HG03354 (cell line): ENCODE data around the gene INPP5F.

Experiments
- ATAC-seq: cut with Tn5 transposase; IDR thresholded peaks from one replicate; pipeline ENCODE4 v1.9.1; 2021; ENCODE audit warnings: mild to moderate bottlenecking; ENCODE audit not compliant: unreplicated experiment, poor library complexity, severe bottlenecking

INPP5F gene

GRCh38 chr10:119805702-119806230, 79.9 kb downstream of the INPP5F start:
- no peak for ATAC-seq

DNA sequence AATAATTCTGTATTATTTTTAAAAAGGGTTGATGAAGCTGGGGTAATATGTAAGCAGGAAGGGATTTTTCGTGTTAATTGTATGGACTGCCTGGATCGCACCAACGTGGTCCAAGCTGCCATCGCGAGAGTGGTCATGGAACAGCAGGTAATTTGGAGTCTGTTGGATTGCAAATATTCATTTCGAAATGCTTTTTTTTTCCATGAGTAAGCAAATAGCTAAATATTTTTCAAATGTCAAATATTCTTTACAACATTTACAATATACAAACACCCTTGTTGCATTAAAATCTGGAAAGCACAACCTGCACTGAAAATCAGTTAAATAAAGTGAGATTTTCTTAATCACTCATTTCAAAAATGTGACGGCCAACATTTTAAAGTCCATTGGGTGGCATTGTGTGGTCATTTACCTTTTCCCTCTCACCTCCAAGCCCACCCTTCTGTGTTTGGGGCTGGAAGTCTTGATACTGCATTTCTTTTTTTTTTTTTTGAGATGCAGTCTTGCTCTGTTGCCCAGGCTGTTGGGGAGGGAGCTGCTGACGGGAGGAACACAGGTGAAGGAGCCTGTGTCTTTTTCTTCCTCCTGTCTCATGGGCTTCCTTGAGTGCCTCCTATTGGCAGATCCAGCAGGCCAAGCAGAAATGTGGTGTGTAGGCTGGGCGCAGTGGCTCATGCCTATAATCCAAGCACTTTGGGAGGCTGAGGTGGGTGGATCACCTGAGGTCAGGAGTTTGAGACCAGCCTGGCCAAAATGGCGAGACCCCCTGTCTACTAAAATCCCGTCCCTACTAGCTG, 80.7 kb downstream of the INPP5F start:
- no peak for ATAC-seq

DNA sequence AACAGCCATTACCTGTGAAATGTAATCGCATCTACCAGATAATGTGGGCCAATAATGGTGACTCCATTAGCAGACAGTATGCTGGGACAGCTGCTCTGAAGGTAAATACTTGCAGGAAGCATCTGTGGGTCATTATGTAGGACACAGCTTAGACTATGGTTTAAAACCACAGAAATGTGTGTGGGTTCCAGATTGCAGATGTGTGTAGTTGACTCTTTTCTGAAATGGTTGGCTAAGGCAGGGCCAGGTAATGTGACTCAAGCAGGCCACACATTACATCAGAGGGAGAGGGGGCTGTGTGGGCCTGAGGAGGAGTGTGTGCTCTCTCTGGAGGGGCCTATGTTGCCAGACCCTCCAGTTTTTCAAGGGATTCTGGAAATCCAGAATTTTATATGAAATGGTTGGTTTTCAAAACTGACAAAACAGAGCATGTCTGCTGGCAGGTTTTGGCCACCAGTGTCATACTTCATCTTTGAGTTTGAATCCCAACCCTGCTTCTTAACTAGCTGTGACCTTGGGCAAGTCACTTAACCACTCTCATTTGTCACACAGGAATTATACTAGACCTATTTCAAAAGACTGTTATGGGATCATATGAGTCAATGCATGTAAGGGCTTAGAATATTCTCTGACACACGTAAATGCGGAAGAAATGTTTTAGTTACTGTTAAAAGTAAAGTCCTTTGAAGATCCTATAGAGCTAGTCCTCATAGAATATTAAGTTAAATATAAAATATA, 82.3 kb downstream of the INPP5F start:
- ATAC-seq, result no peak

DNA sequence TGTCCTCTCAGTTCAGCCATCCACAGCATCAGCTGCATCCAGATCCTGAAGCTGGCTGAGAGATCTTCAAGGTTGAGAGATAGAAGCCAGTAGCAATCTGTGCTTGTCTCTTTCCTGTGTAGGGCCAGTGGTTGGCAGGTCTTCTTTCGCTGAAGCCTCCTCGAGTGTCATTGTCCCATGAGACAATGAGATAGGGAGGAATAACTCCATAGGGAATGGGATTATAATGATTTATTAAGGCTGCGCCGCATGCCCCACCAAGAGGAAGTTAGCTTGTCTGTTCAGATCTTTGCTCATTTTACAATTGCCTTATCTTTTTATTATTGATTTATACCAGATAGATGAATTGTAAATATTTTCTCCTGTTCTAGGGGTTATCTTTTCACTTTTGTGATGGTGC, 85.3 kb downstream of the INPP5F start:
- no peak for ATAC-seq

- ATAC-seq, result no peak
Measured at GRCh38 chr10:119812684-119813083, 86.8 kb downstream of the INPP5F start.

DNA sequence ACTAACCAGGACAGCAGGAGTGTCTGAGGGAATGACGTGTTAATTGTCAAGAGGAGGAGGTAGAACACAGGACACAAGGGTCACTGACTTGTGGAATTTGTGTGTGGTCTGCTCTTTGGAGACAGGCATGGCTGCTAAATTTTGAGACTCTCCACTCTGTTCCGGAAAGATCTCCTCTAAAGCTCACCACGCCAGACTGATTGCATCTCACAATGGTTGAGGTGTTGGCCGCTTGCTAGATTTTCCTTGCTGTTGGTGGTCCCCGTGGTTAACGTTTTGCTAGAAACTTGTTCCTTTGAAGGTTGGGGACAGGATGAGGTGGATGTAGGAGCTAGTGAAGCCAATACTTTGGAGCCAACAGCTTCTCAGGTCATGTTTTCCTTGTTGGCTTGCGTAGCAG, 89.8 kb downstream of the INPP5F start:
- ATAC-seq, result no peak

DNA sequence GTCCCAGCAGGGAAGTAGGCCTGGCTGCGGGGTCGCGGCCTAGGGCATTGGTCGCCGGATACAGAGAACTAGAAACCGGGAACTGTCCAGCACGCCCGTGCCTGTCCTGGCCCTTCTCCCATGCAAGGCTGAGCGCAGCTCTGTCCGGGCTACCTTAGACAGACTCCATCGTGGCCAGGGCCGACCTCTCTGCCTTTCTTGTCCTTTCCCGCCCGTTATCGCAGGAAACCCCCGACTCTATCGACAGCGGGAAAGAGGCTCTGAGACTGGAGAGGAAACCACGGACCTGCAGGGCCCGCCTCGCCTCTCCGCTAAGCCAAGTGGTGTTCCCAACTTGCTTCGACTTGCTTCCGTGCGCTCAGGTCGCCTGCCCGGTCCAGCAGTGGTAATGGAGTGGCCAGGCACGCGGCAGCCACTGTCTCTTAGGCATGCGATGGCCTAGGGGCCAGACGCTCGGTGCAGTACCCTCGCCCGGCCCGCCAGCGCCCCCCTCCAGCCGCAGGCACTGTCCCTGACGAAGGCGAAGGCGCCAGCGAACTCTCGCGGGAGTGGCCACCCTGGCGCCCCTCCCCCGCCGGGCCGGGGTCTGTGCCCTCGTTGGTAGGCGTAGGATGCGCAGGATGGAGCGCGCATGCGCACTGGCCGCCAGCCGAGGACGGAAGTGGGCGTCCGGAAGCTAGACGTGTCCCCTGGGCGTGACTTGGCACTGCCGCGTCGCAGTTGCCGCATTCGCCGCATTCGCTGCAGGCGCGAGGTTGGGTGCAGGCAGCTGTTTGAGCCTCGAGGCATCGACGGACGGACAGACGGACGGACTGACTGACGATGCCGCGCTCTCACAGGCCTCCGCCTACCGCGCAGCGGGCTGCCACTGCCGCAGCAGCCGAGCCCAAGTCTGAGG, 92.4 kb downstream of the INPP5F start:
- no peak for ATAC-seq

DNA sequence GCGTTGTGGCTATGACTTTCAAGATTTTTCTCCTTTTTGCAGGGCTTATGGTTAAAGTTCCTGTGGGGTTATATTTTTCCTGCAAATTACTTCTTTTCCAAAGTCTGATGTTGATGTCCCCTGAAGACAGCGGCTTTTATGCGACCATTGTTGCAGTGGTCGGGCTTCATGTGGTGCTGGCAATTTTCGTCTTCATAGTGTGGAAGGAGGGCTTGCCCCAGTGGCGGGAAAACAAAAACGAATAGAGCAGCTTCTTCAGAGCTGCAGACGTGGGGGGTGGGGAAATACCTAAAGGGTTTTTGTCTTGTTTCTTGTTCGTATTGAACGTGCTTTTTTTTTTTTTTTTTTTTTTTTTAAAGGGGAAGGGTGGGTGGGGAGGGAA, 93.0 kb downstream of the INPP5F start:
- ATAC-seq, result no peak

DNA sequence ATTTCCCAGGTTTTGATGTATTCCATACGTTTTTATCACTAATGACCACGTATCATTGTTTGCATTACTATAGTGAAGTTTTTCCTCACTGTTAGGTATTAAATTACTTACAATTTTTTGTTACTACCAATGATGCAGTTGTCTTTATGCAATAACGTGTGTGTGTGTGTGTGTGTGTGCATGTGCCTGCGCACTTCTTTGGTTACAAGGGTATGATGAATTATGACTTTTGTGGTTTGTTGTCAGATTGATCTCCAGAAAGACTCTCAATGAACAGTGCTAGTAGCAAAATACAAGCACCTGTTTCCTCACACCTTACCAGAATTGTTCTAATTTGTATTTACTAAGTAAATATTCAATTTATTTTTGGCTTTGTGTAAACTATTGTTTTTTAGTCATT, 95.3 kb downstream of the INPP5F start:
- ATAC-seq, result no peak

DNA sequence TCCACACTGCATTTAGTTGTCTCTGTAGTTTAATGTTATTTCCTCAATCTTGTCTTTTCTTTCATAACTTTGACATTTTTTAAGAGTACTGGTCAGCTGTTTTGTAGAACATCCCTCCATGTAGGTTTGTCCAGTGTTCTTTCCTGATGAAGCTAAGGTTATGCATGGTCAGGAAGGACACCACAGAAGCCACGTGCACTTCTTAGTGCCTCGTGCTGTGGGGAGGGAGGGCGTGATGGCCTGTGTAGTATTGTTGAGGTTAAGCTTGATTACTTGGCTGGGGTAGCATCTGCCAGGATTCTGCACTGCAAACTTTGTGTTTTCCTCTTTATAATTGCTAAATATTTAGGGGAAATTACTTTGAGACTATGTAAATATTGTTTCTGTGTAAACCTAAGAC, 98.4 kb downstream of the INPP5F start:
- no peak for ATAC-seq

- no peak for ATAC-seq
Measured at GRCh38 chr10:119826771-119827170, 100.9 kb downstream of the INPP5F start.

- ATAC-seq, result no peak
Measured at GRCh38 chr10:119827430-119827829, 101.6 kb downstream of the INPP5F start.

DNA sequence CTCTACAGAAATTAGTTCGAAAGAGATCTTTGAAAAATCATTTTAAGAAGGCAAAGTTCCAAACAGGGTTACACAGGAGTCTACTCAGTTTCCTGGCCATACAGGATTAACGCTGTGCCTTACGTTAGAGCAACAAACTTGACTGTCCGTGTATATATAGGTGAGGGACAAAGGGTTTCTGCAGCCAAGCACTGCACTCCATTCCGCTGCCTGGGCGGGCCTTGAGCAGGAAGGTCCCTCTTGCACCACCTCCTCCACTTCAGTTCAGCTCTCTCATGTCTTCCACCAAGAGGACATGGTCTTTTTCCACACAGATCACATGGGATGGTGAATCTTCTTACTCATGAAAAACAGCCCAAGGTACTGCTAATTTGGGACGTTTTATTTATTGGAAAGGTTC, 103.6 kb downstream of the INPP5F start:
- ATAC-seq, result no peak

DNA sequence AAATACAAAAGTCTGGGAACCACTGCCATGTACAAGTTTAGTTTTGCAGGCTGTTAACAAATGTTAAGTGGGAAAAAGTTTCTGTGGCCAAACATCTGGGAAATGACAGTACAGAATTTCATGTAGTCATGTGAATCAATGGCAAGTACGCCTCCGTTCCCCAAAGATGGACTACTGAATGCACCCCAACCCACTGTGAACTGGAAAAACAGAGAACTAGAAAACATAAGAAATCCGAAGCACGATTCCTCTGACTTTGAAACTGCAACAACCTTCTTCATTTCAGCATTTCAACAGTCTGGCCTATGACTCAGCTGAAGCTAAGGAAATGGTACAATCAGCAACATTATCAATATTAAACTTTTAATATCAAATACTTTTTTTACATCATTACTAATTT, 105.0 kb downstream of the INPP5F start:
- ATAC-seq, result no peak

GRCh38 chr10:119831656-119832055, 105.8 kb downstream of the INPP5F start:
- ATAC-seq, result no peak

- ATAC-seq, result no peak
Measured at GRCh38 chr10:119832951-119833350, 107.1 kb downstream of the INPP5F start.

DNA sequence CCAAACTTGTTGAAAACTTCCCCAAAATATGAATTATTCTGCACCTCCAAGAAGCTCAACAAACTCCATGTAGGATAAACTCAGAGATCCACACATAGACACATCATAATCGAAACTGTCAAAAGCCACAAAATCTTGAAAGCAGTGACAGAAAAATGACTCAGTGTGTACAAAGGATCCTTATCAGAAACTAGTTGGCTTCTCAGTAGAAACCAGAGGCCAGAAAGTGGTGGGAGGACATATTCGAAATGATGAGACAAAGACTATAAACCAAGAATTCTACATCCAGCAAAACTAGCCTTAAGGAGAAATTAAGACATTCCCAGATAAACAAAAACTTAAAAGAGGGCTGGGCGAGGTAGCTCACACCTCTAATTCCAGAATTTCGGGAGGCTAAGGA, 108.3 kb downstream of the INPP5F start:
- no peak for ATAC-seq

DNA sequence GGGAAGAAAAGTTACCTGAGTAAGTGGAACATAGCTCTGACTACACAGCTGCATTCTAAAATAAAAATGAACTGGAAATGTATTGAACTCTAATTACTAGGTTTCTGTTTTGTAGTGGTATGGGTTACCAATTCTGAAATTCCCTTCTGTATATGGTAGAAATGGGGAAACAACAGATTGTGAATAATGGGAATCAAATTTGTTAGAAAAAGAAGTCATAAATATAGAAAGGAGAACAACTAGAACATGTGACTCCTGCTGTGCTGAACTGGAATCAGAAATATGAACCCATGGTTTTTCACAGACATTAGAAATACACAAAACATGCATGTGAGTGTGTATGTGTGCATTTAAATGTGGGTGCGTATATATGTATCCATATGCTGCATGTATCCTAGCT, 119.8 kb downstream of the INPP5F start:
- no peak for ATAC-seq

DNA sequence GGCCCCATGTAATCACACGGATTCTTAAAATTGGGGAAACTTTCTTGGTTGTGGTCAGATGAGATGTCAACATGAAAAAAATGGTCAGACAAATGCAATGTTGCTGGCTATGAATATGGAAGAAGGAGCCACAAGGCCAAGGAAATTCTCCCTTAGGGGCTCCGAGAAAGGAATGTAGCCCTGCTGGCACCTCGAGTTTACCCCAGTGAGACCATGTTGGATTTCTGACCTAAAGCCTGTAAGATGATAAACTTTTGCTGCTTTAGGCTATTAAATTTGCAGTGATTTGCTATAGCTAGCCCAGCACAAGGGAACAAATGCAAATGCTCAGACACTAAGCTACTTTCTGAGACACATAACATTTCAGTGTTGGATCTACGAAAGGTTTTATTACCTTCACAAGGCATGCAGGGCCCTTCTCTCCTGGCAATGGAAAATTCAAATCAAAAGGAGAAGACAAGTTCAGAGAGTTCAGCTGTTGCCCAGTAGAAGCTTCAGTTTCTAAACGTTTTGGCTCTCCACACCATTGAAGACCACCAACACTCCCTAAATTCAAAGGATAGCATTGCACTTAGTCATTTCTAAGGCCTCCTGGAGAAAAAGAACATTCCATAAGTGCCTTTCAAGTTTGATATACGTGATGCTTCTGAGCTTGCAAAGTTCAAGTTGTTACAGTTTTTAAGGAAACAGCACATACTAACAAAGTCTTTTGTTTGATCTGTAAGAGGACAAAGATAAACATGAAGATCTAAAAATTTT, 123.4 kb downstream of the INPP5F start:
- no peak for ATAC-seq
